SH-SY5Y (cell line): ENCODE measurements around the gene PGGHG.

ENCODE experiments used
- GATA2 ChIP-seq: IDR thresholded peaks from 2 replicates; pipeline ENCODE4 v1.6.1; 2011; ENCODE audit warnings: mild to moderate bottlenecking, low read depth, low read length
- GATA3 ChIP-seq: IDR thresholded peaks from 2 replicates; pipeline ENCODE4 v1.6.1; 2011; ENCODE audit warnings: low read depth, mild to moderate bottlenecking, low read length, moderate library complexity

DNA sequence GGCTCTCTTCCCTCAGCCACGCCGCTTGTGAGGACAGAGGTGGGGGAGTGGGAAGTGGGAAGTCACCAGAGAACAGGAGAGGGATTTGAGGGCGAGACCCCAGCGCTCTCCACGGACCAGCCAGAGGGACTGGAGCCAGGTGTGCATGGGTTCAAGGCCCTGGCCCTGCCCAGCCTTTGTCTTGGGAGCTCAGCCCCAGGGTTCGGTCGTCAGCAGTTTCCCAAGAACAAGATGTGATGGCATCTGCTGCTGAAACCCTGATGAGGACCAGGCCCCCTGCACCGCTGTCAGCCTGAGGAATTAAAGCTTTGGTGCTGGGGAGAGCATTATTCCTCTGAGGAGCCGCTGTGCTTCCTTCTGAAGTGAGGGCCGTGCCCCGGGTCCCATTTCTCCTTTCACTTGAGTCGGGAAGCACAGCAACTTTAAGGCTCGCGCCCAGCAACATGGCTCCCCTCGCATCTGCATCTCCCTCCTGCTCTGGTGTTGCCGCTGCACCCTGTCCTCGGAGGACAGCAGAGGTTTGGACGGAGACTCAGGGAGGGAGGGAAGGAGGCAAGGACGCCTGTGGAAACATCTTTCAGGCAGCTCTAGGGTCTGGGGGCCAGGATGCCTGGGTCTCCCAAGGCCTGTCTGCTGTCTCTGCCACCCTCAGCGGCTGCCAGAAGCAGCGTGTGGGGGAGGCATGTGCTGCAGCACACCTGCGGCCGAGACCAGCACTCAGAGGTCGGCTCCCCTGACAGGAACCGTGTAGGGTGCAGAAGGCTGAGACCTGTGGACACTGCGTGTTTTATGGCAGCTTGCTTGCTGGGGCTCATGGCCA lies 6.6 kb downstream of the PGGHG start:
- no peak for TF ChIP-seq GATA3
- TF ChIP-seq GATA2: no peak
